ENCODE results near the gene KIRREL1. TPM values are rescaled to one million over a fixed set of nuclear protein-coding genes. Genes with fewer than 3 reads are reported as not detected.

Gene KIRREL1
- total and polyA plus RNA-seq, 2 experiments from 2014 or later, result 5.1 to 35.2 TPM

DNA sequence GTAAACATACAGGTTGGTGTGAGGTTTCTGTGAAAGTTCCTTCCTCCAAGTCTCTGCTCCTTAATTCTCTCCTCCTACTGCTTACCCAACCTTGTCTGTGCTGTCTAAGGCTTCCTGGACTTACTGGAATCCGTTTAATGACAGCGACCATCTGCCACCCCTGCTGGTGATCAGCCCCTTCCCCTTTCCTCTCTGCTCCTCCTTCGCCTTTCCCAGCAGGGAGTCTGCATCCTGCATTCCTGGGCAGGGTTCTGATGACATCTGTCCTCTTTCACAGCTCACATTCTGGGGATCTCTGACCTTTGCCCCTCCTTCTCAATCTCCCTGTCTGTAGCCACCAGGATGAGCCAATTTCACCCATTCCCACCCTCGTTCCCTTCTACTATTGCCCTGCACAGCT, 66.5 kb downstream of the KIRREL1 start (continued):
- TF ChIP-seq, protein P1, sequence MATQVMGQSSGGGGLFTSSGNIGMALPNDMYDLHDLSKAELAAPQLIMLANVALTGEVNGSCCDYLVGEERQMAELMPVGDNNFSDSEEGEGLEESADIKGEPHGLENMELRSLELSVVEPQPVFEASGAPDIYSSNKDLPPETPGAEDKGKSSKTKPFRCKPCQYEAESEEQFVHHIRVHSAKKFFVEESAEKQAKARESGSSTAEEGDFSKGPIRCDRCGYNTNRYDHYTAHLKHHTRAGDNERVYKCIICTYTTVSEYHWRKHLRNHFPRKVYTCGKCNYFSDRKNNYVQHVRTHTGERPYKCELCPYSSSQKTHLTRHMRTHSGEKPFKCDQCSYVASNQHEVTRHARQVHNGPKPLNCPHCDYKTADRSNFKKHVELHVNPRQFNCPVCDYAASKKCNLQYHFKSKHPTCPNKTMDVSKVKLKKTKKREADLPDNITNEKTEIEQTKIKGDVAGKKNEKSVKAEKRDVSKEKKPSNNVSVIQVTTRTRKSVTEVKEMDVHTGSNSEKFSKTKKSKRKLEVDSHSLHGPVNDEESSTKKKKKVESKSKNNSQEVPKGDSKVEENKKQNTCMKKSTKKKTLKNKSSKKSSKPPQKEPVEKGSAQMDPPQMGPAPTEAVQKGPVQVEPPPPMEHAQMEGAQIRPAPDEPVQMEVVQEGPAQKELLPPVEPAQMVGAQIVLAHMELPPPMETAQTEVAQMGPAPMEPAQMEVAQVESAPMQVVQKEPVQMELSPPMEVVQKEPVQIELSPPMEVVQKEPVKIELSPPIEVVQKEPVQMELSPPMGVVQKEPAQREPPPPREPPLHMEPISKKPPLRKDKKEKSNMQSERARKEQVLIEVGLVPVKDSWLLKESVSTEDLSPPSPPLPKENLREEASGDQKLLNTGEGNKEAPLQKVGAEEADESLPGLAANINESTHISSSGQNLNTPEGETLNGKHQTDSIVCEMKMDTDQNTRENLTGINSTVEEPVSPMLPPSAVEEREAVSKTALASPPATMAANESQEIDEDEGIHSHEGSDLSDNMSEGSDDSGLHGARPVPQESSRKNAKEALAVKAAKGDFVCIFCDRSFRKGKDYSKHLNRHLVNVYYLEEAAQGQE (IDR thresholded peaks at IDR 0.05; ENCODE audit: unreplicated experiment), result no peak
- TF ChIP-seq, protein P2, sequence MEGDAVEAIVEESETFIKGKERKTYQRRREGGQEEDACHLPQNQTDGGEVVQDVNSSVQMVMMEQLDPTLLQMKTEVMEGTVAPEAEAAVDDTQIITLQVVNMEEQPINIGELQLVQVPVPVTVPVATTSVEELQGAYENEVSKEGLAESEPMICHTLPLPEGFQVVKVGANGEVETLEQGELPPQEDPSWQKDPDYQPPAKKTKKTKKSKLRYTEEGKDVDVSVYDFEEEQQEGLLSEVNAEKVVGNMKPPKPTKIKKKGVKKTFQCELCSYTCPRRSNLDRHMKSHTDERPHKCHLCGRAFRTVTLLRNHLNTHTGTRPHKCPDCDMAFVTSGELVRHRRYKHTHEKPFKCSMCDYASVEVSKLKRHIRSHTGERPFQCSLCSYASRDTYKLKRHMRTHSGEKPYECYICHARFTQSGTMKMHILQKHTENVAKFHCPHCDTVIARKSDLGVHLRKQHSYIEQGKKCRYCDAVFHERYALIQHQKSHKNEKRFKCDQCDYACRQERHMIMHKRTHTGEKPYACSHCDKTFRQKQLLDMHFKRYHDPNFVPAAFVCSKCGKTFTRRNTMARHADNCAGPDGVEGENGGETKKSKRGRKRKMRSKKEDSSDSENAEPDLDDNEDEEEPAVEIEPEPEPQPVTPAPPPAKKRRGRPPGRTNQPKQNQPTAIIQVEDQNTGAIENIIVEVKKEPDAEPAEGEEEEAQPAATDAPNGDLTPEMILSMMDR (conservative IDR thresholded peaks at IDR 0.05; ENCODE audit: low read depth in 2 of 2), result no peak
- TF ChIP-seq EZH2 (IDR thresholded peaks at IDR 0.05; ENCODE audit: low read depth, unreplicated experiment) (no peak), NANOG (IDR thresholded peaks at IDR 0.05; ENCODE audit: borderline replicate concordance) (no peak)

DNA sequence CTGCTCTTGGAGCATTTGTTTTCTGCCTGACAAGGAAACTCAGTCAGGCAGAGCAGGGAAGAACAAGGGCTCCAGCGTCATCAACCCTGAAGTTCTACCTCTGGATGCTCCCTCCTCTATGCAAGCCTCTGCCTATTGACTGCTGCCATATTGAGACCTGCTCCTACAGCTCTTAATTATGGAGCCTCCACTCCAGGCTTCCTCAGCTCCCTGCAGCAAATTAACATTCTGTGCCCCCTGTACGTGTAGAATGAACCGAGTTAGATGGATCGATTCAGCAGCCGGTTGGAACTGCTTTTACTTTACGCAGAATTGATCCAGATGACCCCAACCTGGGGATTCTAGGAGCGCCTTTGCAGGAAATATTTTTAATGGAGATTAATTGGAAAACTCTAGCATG, 68.7 kb downstream of the KIRREL1 start:
- Mint-ChIP-seq H3K9me3 (no peaks in the 10 kb centered on the region), H3K36me3 (ENCODE audit: low read depth) (peaks cover 8% of the 10 kb centered on the region; the same call in 2 of the 3 replicates), H3K27me3 (ENCODE audit: insufficient read depth, low read depth, poor library complexity) (peaks cover 6% of the 10 kb centered on the region), H3K27ac (no peak overlapping the region), H3K4me1 (peaks cover 38% of the 10 kb centered on the region), H3K4me3 (no peak overlapping the region)
- Histone ChIP-seq H3K27me3 (ENCODE audit: insufficient read depth) (no peaks in the 10 kb centered on the region), H3K9me2 (ENCODE audit: insufficient read depth) (0 out of 2 replicates have a peak, but pooled peaks cover 3% of the 10 kb centered on the region), H4K20me1 (replicated peaks; ENCODE audit: insufficient read depth) (peaks cover 26% of the 10 kb centered on the region), H3K4me2 (no peak overlapping the region), H3K79me2 (replicated peaks; ENCODE audit: insufficient read depth) (peaks cover 57% of the 10 kb centered on the region), H3K27ac (ENCODE audit: low read depth) (no peak overlapping the region), H2AFZ (no peak overlapping the region), H3K4me1 (ENCODE audit: insufficient read depth) (peaks cover 21% of the 10 kb centered on the region), H3K36me3 (ENCODE audit: insufficient read depth) (no peaks in the 10 kb centered on the region), H3F3A (replicated peaks; ENCODE audit: low read depth) (no peaks in the 10 kb centered on the region), H3K4me3 (no peak overlapping the region)
- no peak for DNase-seq (ENCODE audit: low spot score)
- ATAC-seq, result no peak
- TF ChIP-seq, protein P1 (IDR thresholded peaks at IDR 0.05; ENCODE audit: unreplicated experiment), result no peak
- TF ChIP-seq POLR2AphosphoS5 (IDR thresholded peaks at IDR 0.05; ENCODE audit: low read depth) (no peak), CREB1 (CRISPR knock-in tag; IDR thresholded peaks at IDR 0.05; ENCODE audit: low read depth) (no peak), EZH2 (IDR thresholded peaks at IDR 0.05; ENCODE audit: low read depth, unreplicated experiment) (no peak), ZNF114 (CRISPR knock-in tag; IDR thresholded peaks at IDR 0.05) (no peak), NANOG (IDR thresholded peaks at IDR 0.05; ENCODE audit: borderline replicate concordance) (no peak), JUNB (IDR thresholded peaks at IDR 0.05; ENCODE audit: unreplicated experiment) (no peak)
- TF ChIP-seq, protein P3, sequence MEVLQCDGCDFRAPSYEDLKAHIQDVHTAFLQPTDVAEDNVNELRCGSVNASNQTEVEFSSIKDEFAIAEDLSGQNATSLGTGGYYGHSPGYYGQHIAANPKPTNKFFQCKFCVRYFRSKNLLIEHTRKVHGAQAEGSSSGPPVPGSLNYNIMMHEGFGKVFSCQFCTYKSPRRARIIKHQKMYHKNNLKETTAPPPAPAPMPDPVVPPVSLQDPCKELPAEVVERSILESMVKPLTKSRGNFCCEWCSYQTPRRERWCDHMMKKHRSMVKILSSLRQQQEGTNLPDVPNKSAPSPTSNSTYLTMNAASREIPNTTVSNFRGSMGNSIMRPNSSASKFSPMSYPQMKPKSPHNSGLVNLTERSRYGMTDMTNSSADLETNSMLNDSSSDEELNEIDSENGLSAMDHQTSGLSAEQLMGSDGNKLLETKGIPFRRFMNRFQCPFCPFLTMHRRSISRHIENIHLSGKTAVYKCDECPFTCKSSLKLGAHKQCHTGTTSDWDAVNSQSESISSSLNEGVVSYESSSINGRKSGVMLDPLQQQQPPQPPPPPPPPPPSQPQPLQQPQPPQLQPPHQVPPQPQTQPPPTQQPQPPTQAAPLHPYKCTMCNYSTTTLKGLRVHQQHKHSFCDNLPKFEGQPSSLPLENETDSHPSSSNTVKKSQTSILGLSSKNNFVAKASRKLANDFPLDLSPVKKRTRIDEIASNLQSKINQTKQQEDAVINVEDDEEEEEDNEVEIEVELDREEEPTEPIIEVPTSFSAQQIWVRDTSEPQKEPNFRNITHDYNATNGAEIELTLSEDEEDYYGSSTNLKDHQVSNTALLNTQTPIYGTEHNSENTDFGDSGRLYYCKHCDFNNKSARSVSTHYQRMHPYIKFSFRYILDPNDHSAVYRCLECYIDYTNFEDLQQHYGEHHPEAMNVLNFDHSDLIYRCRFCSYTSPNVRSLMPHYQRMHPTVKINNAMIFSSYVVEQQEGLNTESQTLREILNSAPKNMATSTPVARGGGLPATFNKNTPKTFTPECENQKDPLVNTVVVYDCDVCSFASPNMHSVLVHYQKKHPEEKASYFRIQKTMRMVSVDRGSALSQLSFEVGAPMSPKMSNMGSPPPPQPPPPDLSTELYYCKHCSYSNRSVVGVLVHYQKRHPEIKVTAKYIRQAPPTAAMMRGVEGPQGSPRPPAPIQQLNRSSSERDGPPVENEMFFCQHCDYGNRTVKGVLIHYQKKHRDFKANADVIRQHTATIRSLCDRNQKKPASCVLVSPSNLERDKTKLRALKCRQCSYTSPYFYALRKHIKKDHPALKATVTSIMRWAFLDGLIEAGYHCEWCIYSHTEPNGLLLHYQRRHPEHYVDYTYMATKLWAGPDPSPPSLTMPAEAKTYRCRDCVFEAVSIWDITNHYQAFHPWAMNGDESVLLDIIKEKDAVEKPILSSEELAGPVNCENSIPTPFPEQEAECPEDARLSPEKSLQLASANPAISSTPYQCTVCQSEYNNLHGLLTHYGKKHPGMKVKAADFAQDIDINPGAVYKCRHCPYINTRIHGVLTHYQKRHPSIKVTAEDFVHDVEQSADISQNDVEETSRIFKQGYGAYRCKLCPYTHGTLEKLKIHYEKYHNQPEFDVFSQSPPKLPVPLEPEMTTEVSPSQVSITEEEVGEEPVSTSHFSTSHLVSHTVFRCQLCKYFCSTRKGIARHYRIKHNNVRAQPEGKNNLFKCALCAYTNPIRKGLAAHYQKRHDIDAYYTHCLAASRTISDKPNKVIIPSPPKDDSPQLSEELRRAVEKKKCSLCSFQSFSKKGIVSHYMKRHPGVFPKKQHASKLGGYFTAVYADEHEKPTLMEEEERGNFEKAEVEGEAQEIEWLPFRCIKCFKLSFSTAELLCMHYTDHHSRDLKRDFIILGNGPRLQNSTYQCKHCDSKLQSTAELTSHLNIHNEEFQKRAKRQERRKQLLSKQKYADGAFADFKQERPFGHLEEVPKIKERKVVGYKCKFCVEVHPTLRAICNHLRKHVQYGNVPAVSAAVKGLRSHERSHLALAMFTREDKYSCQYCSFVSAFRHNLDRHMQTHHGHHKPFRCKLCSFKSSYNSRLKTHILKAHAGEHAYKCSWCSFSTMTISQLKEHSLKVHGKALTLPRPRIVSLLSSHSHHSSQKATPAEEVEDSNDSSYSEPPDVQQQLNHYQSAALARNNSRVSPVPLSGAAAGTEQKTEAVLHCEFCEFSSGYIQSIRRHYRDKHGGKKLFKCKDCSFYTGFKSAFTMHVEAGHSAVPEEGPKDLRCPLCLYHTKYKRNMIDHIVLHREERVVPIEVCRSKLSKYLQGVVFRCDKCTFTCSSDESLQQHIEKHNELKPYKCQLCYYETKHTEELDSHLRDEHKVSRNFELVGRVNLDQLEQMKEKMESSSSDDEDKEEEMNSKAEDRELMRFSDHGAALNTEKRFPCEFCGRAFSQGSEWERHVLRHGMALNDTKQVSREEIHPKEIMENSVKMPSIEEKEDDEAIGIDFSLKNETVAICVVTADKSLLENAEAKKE (CRISPR knock-in tag; IDR thresholded peaks at IDR 0.05), result no peak

Measured in GM23338 (cell line).